Left lung (tissue), 14 donors: ENCODE measurements around the gene MPLKIP. TPM values are rescaled to one million over a fixed set of nuclear protein-coding genes. Genes with fewer than 3 reads are reported as not detected.

ENCODE experiments used
- ATAC-seq: fragments of 200-7000 bp; cut with Tn5 transposase; one replicate; pipeline ENCODE4 v1.9.1; 2020; ENCODE audit warnings: moderate library complexity
- DNase-seq, 4 donors: peaks; one replicate each; pipeline ENCODE4 v3.0.0-alpha.2; 2013 to 2020
- H3K27ac ChIP-seq, 2 donors: fragments of 200-600 bp; sonication (generic) in 1 of 2; one replicate each; pipeline versions ENCODE4 v1.5.0 to v1.8.0; 2020 to 2021
- H3K27me3 ChIP-seq, 2 donors: fragments of 200-600 bp; sonication (generic) in 1 of 2; one replicate each; pipeline versions ENCODE4 v1.5.0 to v1.8.0; 2020 to 2021
- H3K36me3 ChIP-seq, 2 donors: fragments of 200-600 bp; sonication (generic) in 1 of 2; one replicate each; pipeline versions ENCODE4 v1.5.0 to v1.8.0; 2020 to 2021
- H3K4me1 ChIP-seq, 2 donors: fragments of 200-600 bp; one replicate each; pipeline ENCODE4 v1.8.0; 2021
- H3K4me3 ChIP-seq, 2 donors: fragments of 200-600 bp; sonication (generic) in 1 of 2; one replicate each; pipeline versions ENCODE4 v1.5.0 to v1.8.0; 2020 to 2021; ENCODE audit warnings: mild to moderate bottlenecking in 1 of 2
- H3K9me3 ChIP-seq, 2 donors: fragments of 200-600 bp; sonication (generic) in 1 of 2; one replicate each; pipeline versions ENCODE4 v1.5.0 to v1.8.0; 2020 to 2021
- intact Hi-C, 2 donors: fragments of 100-400 bp; cut with DNase I; formaldehyde crosslinking; loops; one replicate each; pipeline versions ENCODE4 v1.11.2 to v1.14.2; 2022
- long read RNA-seq, 12 donors: library from polyadenylated mRNA in 2 of 12; unstranded in 2 of 12; transcript quantifications; one replicate each; pipeline ENCODE4 v2.0.0 and lab custom pipeline, GENCODE V29; 2019 to 2026
- polyA plus RNA-seq, 6 donors: library from polyadenylated mRNA; unstranded; fragments of 120-200 nt; gene quantifications; one replicate each; pipeline ENCODE4 v1.2.1, GENCODE V29; 2013; ENCODE audit not compliant: insufficient read length in 6 of 6
- total RNA-seq, 2 donors: library from RNA; stranded (reverse); fragmentation: NEBNext Ultra II Directional; extraction: Animal tissue kit (Norgen Biotek cat#: 25700); gene quantifications; one replicate each; pipeline ENCODE4 v1.2.1, GENCODE V29; 2021
- TF ChIP-seq, protein P1 (sequence below), 2 donors: fragments of 200-600 bp; sonication (generic) in 1 of 2; IDR thresholded peaks; one replicate each; pipeline versions ENCODE4 v1.5.0 to v1.8.0; 2021; ENCODE audit warnings: antibody characterized with exemption in 2 of 2
- donor health status: DM: no; HTN: yes; CAD: no.
- donor health status: DM: no; HTN: no; CAD: no.

MPLKIP gene
- total RNA-seq (10 to 100 TPM; 28.0 to 29.4 TPM), polyA plus RNA-seq (10 to 100 TPM; 34.7 to 38.8 (median 36.2) TPM)
- long read RNA-seq, donor 1, full-length matches to known transcripts = 67 of 77 reads
- long read RNA-seq, donor 1, partial matches to known transcripts = 10 of 77 reads
- long read RNA-seq, donor 1, other reads (novel, unspliced or antisense) = 0 of 77 reads
- long read RNA-seq, donor 2, full-length matches to known transcripts = 37 of 37 reads
- long read RNA-seq, donor 2, partial matches to known transcripts = 0 of 37 reads
- long read RNA-seq, donor 2, other reads (novel, unspliced or antisense) = 0 of 37 reads
- long read RNA-seq, donor 3, full-length matches to known transcripts = 56 of 56 reads
- long read RNA-seq, donor 3, partial matches to known transcripts = 0 of 56 reads
- long read RNA-seq, donor 3, other reads (novel, unspliced or antisense) = 0 of 56 reads
- long read RNA-seq, donor 4, full-length matches to known transcripts = 46 of 47 reads
- long read RNA-seq, donor 4, partial matches to known transcripts = 0 of 47 reads
- long read RNA-seq, donor 4, other reads (novel, unspliced or antisense) = 1 of 47 reads
- long read RNA-seq, donor 5, full-length matches to known transcripts = 36 of 36 reads
- long read RNA-seq, donor 5, partial matches to known transcripts = 0 of 36 reads
- long read RNA-seq, donor 5, other reads (novel, unspliced or antisense) = 0 of 36 reads
- long read RNA-seq, donor 6, full-length matches to known transcripts = 69 of 69 reads
- long read RNA-seq, donor 6, partial matches to known transcripts = 0 of 69 reads
- long read RNA-seq, donor 6, other reads (novel, unspliced or antisense) = 0 of 69 reads
- long read RNA-seq, donor 7, full-length matches to known transcripts = 42 of 50 reads
- long read RNA-seq, donor 7, partial matches to known transcripts = 8 of 50 reads
- long read RNA-seq, donor 7, other reads (novel, unspliced or antisense) = 0 of 50 reads
- long read RNA-seq, donor 8, full-length matches to known transcripts = 38 of 38 reads
- long read RNA-seq, donor 8, partial matches to known transcripts = 0 of 38 reads
- long read RNA-seq, donor 8, other reads (novel, unspliced or antisense) = 0 of 38 reads
- long read RNA-seq, donor 9, full-length matches to known transcripts = 1 of 1 reads
- long read RNA-seq, donor 9, partial matches to known transcripts = 0 of 1 reads
- long read RNA-seq, donor 9, other reads (novel, unspliced or antisense) = 0 of 1 reads
- long read RNA-seq, donor 10, full-length matches to known transcripts = 28 of 28 reads
- long read RNA-seq, donor 10, partial matches to known transcripts = 0 of 28 reads
- long read RNA-seq, donor 10, other reads (novel, unspliced or antisense) = 0 of 28 reads
- long read RNA-seq, donor 11, full-length matches to known transcripts = 31 of 46 reads
- long read RNA-seq, donor 11, partial matches to known transcripts = 15 of 46 reads
- long read RNA-seq, donor 11, other reads (novel, unspliced or antisense) = 0 of 46 reads
- long read RNA-seq, donor 12, full-length matches to known transcripts = 38 of 38 reads
- long read RNA-seq, donor 12, partial matches to known transcripts = 0 of 38 reads
- long read RNA-seq, donor 12, other reads (novel, unspliced or antisense) = 0 of 38 reads

DNA sequence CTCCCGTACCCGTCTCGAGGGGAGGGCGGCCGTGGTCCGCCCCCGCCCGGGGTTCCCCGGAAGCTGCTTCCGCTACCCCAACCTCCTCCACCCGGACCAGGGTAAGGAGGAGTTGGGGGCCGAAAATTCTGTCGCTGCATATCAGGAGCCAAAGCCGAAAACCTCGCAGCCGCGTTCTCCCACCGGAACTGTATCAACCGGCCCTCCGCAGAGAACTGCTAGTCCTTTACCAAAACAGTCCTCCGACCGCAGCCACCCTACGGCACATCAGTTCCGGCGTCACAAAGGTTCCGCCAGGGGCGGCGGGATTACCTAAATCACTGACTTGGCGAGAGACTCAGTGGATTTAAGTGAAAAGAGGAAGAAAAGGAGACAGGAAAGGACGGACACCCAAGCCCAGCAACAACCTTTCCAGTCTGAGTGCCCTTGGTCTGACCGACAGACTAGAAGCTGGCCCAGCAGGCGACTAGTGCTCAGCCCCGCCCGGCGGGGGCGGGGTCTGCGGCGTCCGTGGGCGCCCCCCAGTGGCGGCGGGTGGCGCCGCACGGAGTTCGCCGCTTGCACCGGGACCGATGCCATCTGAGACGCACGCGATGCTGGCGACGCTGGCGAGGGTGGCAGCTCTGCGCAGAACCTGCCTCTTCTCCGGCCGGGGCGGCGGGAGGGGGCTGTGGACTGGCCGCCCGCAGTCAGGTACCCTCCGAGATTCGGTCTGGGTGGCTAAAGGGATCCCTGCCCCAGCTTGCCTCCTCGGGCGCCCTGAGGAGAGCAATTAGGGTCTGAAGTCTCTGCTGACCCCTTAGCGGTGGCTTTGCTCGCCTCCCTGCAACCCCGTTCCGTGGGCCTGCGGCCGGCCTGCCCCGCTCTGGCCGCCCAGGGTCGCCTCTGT is at the start of gene MPLKIP, which contains the start of gene SUGCT:
MPLKIP (minus strand) TSS at position 195 of the 889 bp plus-strand sequence; CDS start at position 140, 55 bp downstream.
SUGCT (plus strand) TSS at position 578 of the 889 bp plus-strand sequence.
- ATAC-seq (peak; percentile 99), DNase-seq (peak; percentile 84 to 96 (median 94))
- H3K36me3 ChIP-seq = no peaks in the 10 kb centered on the region
- peak within 1 kb of the TSS; percentile 87 to 95 for H3K27ac ChIP-seq
- no peaks in the 10 kb centered on the region for H3K9me3 ChIP-seq
- peaks cover 12 to 30% of the 10 kb centered on the region in 2 donors for H3K4me1 ChIP-seq
- TF ChIP-seq, protein P1, sequence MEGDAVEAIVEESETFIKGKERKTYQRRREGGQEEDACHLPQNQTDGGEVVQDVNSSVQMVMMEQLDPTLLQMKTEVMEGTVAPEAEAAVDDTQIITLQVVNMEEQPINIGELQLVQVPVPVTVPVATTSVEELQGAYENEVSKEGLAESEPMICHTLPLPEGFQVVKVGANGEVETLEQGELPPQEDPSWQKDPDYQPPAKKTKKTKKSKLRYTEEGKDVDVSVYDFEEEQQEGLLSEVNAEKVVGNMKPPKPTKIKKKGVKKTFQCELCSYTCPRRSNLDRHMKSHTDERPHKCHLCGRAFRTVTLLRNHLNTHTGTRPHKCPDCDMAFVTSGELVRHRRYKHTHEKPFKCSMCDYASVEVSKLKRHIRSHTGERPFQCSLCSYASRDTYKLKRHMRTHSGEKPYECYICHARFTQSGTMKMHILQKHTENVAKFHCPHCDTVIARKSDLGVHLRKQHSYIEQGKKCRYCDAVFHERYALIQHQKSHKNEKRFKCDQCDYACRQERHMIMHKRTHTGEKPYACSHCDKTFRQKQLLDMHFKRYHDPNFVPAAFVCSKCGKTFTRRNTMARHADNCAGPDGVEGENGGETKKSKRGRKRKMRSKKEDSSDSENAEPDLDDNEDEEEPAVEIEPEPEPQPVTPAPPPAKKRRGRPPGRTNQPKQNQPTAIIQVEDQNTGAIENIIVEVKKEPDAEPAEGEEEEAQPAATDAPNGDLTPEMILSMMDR (IDR thresholded peaks at IDR 0.05) = peak; percentile 98 to 100
- peaks cover 0 to 16% of the 10 kb centered on the region in 2 donors for H3K27me3 ChIP-seq
- H3K4me3 ChIP-seq = peak within 1 kb of the TSS; percentile 82 to 89
- intact Hi-C loops = no loop called here

DNA sequence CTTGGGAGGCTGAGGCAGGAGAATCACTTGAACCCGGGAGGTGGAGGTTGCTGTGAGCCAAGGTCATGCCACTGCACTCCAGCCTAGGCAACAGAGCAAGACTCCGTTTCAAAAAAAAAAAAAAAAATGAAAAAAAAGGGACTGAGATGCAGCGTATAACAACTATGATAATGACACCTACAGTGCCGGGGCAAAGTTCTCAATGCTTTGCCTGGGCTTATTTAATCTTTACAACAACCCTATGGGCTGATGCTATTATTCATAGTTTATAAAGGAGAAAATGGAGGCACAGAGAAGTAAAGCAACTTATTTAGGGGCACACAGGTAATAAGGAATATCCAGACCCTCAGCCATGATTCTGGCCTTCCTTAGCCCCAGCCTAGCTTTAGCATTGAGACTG is 48.0 kb upstream of the MPLKIP start:
- TF ChIP-seq, protein P1 (IDR thresholded peaks at IDR 0.05) = no peak
- Histone ChIP-seq H3K9me3 (no peaks in the 10 kb centered on the region), H3K27ac (no peak overlapping the region), H3K36me3 (no peaks in the 10 kb centered on the region), H3K27me3 (no peaks in the 10 kb centered on the region), H3K4me3 (no peak overlapping the region), H3K4me1 (no peaks in the 10 kb centered on the region)
- ATAC-seq (no peak), DNase-seq (no peak)
- intact Hi-C loops = no loop called here

DNA sequence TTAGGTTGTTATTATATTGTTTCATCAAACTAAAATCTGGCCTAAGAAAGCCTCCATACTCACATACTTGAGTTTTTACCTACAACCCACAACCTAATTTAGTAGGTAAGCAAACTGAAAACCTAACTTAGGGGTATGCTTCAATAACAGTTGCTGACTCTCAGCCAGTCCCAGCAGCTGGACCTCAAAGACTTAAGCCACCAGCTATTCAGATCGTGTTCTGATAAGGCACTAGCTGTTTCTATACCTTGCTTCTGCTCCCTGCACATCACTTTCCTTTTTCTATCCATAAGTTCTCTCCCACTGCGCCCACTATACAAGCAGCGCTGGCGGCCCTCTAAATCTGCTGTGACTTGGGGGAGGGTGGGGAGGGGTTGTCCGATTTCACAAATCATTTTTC is 42.6 kb upstream of the MPLKIP start:
- TF ChIP-seq, protein P1 (IDR thresholded peaks at IDR 0.05) = no peak
- intact Hi-C loops = no loop called here
- no peak for ATAC-seq
- no peaks in the 10 kb centered on the region for H3K9me3 ChIP-seq
- no peak overlapping the region for H3K4me3 ChIP-seq
- no peaks in the 10 kb centered on the region for H3K27me3 ChIP-seq
- no peak overlapping the region for H3K27ac ChIP-seq
- DNase-seq = no peak
- H3K4me1 ChIP-seq = no peaks in the 10 kb centered on the region
- H3K36me3 ChIP-seq = no peaks in the 10 kb centered on the region
